GM12865 (cell line): ENCODE results near the gene RPGRIP1L.

Experiments
- DNase-seq: peaks from one replicate; pipeline ENCODE4 v3.0.0; 2010; ENCODE audit warnings: low read depth
- H3K4me3 ChIP-seq: 2 replicates; pipeline ENCODE4 v1.5.1; 2011; ENCODE audit warnings: mild to moderate bottlenecking, low read depth, low read length, control low read depth
- CTCF ChIP-seq: IDR thresholded peaks from 2 replicates; pipeline ENCODE4 v1.5.1; 2011; ENCODE audit warnings: low read length, control low read depth, low read depth, inconsistent platforms; ENCODE audit not compliant: insufficient read depth; ENCODE audit errors: missing control alignments

The RPGRIP1L gene

GRCh38 chr16:53599548-53599947 lies 104.1 kb downstream of the RPGRIP1L start:
- DNase-seq: no peak
- H3K4me3 ChIP-seq: no peak overlapping the region
- no peak for TF ChIP-seq CTCF

GRCh38 chr16:53598511-53599275 lies 105.0 kb downstream of the RPGRIP1L start:
- H3K4me3 ChIP-seq: no peak overlapping the region
- no peak for TF ChIP-seq CTCF

GRCh38 chr16:53597776-53598175 lies 105.9 kb downstream of the RPGRIP1L start:
- DNase-seq: no peak
- no peak for TF ChIP-seq CTCF
- no peak overlapping the region for H3K4me3 ChIP-seq

More at GRCh38 chr16:53598511-53599275, 105.0 kb downstream of the RPGRIP1L start:
- no peak for DNase-seq

- no peak overlapping the region for H3K4me3 ChIP-seq
- TF ChIP-seq CTCF: no peak
- DNase-seq: no peak
Observed at GRCh38 chr16:53588081-53588648, 115.5 kb downstream of the RPGRIP1L start.

GRCh38 chr16:53583401-53583800 lies 120.3 kb downstream of the RPGRIP1L start:
- no peak for DNase-seq
- no peak overlapping the region for H3K4me3 ChIP-seq
- no peak for TF ChIP-seq CTCF

- H3K4me3 ChIP-seq: no peak overlapping the region
- DNase-seq: no peak
- no peak for TF ChIP-seq CTCF
Observed at GRCh38 chr16:53581784-53582183, 121.9 kb downstream of the RPGRIP1L start.
